PC-9 (cell line): ENCODE measurements around the gene XPO5.

ENCODE experiments used
- CTCF ChIP-seq: fragments of 200-600 bp; sonication (generic); conservative IDR thresholded peaks from 2 replicates; pipeline ENCODE4 v1.6.1; 2017; ENCODE audit warnings: mixed run types, antibody characterized with exemption, mild to moderate bottlenecking, moderate library complexity
- EZH2 ChIP-seq: fragments of 200-600 bp; sonication (generic); IDR thresholded peaks from 2 replicates; pipeline ENCODE4 v1.8.0; 2017; ENCODE audit warnings: antibody characterized with exemption, low read depth

DNA sequence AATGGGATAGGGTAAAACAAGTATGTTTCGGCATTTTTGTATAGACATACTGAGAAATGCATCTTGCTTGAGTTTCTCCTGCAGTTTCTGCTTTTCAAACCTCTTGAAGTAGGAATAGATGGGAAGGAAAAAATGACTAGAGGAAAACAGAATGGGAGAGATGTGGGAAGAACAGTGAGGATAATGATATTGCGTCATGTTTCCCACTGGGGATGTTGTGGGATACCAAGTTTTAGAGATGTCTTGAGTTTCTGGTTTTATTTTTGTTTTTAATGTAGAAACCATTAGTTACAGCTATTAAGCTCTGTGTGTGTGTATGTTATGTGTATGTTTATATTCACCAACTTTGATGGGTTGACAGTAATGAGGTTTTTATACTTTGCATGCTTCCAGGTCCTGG, 24.8 kb upstream of the XPO5 start:
- TF ChIP-seq CTCF, result no peak
- TF ChIP-seq EZH2, result no peak
